Measurements from ENCODE around the gene CPO. TPM values are rescaled to one million over a fixed set of nuclear protein-coding genes. Genes with fewer than 3 reads are reported as not detected.

Gene CPO
- not detected for total RNA-seq

GRCh38 chr2:206939340-206939739, at the start of gene CPO:
CPO (plus strand) TSS chr2:206939518; CDS start chr2:206939600, 82 bp downstream.
- TF ChIP-seq CTCF (IDR thresholded peaks at IDR 0.05), result no peak
- Histone ChIP-seq H3K4me3 (no peak within 1 kb of the TSS), H3K4me1 (no peaks in the 10 kb centered on the region), H3K9me3 (no peaks in the 10 kb centered on the region), H3K36me3 (no peaks in the 10 kb centered on the region), H3K27me3 (no peaks in the 10 kb centered on the region), H3K27ac (no peak within 1 kb of the TSS)
- intact Hi-C loops (cut with DNase I), result no loop called here
- DNase-seq (ENCODE audit: low spot score in 2 of 2), result no peak

GRCh38 chr2:206890179-206890578, 49.1 kb upstream of the CPO start:
- no peaks in the 10 kb centered on the region for H3K4me1 ChIP-seq
- no peak for TF ChIP-seq CTCF (IDR thresholded peaks at IDR 0.05)
- H3K27ac ChIP-seq, result no peak overlapping the region
- H3K27me3 ChIP-seq, result no peaks in the 10 kb centered on the region
- no peaks in the 10 kb centered on the region for H3K36me3 ChIP-seq
- H3K4me3 ChIP-seq, result no peak overlapping the region
- intact Hi-C loops (cut with DNase I), result no loop called here
- peaks cover 0 to 4% of the 10 kb centered on the region in 2 donors for H3K9me3 ChIP-seq
- no peak for DNase-seq (ENCODE audit: low spot score in 2 of 2)

- intact Hi-C loops (cut with DNase I), result no loop called here
- H3K4me1 ChIP-seq, result no peaks in the 10 kb centered on the region
- TF ChIP-seq CTCF (IDR thresholded peaks at IDR 0.05), result no peak
- H3K9me3 ChIP-seq, result peaks cover 0 to 9% of the 10 kb centered on the region in 2 donors
- no peak overlapping the region for H3K4me3 ChIP-seq
- DNase-seq (ENCODE audit: low spot score in 2 of 2), result no peak
- H3K27me3 ChIP-seq, result no peaks in the 10 kb centered on the region
- no peak overlapping the region for H3K27ac ChIP-seq
- H3K36me3 ChIP-seq, result no peaks in the 10 kb centered on the region
These were observed 48.4 kb upstream of the CPO start for GRCh38 chr2:206890926-206891325.

GRCh38 chr2:206915121-206915520, 24.2 kb upstream of the CPO start:
- H3K36me3 ChIP-seq, result no peaks in the 10 kb centered on the region
- no peaks in the 10 kb centered on the region for H3K4me1 ChIP-seq
- H3K27me3 ChIP-seq, result no peaks in the 10 kb centered on the region
- H3K27ac ChIP-seq, result no peak overlapping the region
- H3K4me3 ChIP-seq, result no peak overlapping the region
- no peak for TF ChIP-seq CTCF (IDR thresholded peaks at IDR 0.05)
- no peak for DNase-seq (ENCODE audit: low spot score in 2 of 2)
- no peaks in the 10 kb centered on the region for H3K9me3 ChIP-seq
- intact Hi-C loops (cut with DNase I), result no loop called here

- DNase-seq (ENCODE audit: low spot score in 2 of 2), result no peak
- Histone ChIP-seq H3K4me1 (no peaks in the 10 kb centered on the region), H3K4me3 (no peak overlapping the region), H3K27ac (no peak overlapping the region), H3K36me3 (no peaks in the 10 kb centered on the region), H3K9me3 (no peaks in the 10 kb centered on the region), H3K27me3 (no peaks in the 10 kb centered on the region)
- TF ChIP-seq CTCF (IDR thresholded peaks at IDR 0.05), result no peak
- intact Hi-C loops (cut with DNase I), result no loop called here
These were observed 21.1 kb upstream of the CPO start for GRCh38 chr2:206918263-206918662.

GRCh38 chr2:206920310-206920709, 19.0 kb upstream of the CPO start:
- TF ChIP-seq CTCF (IDR thresholded peaks at IDR 0.05), result no peak
- DNase-seq (ENCODE audit: low spot score in 2 of 2), result no peak
- Histone ChIP-seq H3K9me3 (no peaks in the 10 kb centered on the region), H3K36me3 (no peaks in the 10 kb centered on the region), H3K27me3 (no peaks in the 10 kb centered on the region), H3K4me1 (no peaks in the 10 kb centered on the region), H3K27ac (no peak overlapping the region), H3K4me3 (no peak overlapping the region)
- intact Hi-C loops (cut with DNase I), result no loop called here
